ENCODE data around the gene MAP3K20.

MAP3K20 gene

DNA sequence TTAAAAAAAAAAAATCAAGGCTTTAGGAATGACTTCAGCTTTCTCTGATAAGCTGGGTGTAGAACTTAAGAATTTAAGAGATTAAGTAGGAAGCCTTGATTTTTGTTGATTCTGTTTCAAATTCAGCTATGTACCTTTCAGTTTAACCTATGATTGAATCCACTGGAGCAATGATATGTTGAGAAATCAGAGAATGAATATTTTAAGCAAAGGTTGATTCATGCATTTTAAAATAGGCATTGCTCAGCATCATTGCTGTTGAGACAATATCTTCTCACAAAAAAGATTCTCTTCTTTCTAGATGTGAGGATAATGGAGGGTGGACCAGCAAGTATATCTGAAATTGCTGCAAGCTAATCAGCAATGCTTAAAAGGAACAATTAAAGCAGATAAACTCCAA is 109.8 kb downstream of the MAP3K20 start:
- no peak overlapping the region for H3K4me3 ChIP-seq (ENCODE audit: low read length)
- no peak for DNase-seq (ENCODE audit: low read depth)
- TF ChIP-seq, protein P1, sequence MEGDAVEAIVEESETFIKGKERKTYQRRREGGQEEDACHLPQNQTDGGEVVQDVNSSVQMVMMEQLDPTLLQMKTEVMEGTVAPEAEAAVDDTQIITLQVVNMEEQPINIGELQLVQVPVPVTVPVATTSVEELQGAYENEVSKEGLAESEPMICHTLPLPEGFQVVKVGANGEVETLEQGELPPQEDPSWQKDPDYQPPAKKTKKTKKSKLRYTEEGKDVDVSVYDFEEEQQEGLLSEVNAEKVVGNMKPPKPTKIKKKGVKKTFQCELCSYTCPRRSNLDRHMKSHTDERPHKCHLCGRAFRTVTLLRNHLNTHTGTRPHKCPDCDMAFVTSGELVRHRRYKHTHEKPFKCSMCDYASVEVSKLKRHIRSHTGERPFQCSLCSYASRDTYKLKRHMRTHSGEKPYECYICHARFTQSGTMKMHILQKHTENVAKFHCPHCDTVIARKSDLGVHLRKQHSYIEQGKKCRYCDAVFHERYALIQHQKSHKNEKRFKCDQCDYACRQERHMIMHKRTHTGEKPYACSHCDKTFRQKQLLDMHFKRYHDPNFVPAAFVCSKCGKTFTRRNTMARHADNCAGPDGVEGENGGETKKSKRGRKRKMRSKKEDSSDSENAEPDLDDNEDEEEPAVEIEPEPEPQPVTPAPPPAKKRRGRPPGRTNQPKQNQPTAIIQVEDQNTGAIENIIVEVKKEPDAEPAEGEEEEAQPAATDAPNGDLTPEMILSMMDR (IDR thresholded peaks at IDR 0.05; ENCODE audit: insufficient read depth, low read depth, low read length, missing control alignments) = no peak

DNA sequence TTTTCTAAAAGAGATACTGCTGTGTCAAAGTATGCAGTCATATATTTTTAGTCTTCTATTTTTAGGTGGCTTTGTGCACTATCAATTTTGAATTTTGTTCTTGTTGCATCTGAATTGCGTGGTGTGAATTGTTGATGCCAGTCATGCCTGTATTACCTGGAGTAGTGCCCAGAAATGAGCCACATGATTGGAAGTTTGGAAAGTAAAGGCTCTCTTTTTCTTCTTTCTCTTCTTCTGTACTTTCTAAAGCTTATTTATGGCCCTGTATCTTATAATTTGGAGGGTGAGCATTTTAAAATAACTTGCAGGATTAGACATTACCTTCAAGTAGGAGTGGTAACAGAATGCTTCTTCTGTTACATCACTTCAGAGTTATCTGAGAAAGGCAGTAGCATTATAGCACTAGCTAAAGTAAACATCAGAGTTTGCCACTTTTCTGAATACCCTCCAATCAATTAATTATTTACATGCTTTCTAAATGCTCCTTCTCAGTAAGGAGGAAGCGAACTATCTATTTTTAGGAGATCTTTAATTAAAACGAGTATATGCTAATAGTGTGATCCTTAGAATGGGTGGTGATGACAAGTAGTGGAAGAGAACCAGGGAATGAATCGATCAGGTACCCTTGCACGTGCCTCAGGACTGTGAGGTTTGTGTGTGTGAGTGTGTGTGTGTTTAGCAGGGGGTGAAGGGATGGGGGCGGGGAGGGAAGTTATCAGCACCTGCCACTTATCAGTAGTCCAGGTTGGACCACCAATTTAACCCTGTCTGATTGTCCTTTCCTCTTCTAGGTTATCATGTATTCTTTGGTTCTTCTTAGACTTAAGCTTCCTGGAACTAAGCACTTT is 112.5 kb downstream of the MAP3K20 start:
- DNase-seq (ENCODE audit: low read depth) = peak; percentile 34
- H3K4me3 ChIP-seq (ENCODE audit: low read length) = no peak overlapping the region
- TF ChIP-seq, protein P1 (IDR thresholded peaks at IDR 0.05; ENCODE audit: insufficient read depth, low read depth, low read length, missing control alignments) = no peak

DNA sequence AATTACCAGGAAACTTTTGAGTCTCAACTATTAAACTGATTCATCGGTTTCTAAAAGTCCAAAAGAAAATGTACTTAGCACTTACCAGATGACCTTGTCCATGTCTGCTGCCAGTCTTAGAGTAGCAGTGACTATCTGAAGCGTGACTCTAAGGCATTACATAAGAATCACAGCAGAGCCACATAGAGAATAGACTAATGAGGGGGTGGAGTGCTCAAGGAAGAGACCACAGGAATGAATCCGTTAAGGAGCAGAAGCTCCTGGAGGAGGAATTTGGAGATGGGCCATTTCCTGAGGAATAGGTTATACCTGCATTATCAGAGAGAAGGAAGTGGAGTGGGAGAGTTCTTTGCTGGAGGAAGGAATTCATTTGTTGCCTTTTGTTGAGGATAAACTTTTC is 116.0 kb downstream of the MAP3K20 start:
- peak; percentile 64 for DNase-seq (ENCODE audit: low read depth)
- TF ChIP-seq, protein P1 (IDR thresholded peaks at IDR 0.05; ENCODE audit: insufficient read depth, low read depth, low read length, missing control alignments) = no peak
- H3K4me3 ChIP-seq (ENCODE audit: low read length) = no peak overlapping the region

DNA sequence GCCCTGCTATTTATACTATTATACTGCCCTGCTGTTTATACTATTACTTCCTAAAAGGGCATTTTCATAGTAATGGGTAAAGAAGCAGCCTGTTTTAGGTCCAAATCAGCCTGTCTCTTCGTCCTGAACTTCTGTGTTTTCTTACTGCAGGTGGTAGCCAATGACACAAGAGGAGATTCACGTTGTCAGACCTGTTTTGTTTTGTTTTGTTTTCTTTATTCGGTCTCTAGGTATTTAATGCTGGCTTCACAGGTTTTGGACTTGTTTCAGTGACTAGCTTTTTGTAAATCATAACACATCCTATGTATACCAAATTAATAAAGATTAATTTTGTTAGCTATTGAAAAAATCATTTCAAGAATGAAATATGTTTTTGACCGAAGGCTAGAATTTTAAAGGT is 116.4 kb downstream of the MAP3K20 start:
- TF ChIP-seq, protein P1 (IDR thresholded peaks at IDR 0.05; ENCODE audit: insufficient read depth, low read depth, low read length, missing control alignments) = no peak
- H3K4me3 ChIP-seq (ENCODE audit: low read length) = no peak overlapping the region
- peak; percentile 59 for DNase-seq (ENCODE audit: low read depth)

DNA sequence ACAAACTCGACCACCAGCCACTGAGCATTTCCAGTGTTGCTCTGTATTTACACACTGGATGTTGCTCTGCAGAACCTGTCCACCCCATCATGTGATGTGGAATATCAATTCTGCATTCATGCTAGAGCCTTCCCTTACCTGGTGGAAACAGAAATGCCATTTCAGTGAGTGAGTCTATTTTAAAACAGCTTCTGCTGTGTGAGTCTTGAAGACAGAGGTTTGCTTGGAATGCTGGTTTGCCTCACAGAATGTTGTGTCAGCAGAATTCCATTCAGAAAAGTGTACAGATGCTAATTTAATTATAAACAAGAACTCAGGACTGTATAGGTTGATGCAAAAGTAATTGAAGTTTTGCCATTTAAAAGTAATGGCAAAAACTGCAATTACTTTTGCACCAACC is 118.3 kb downstream of the MAP3K20 start:
- H3K4me3 ChIP-seq (ENCODE audit: low read length) = no peak overlapping the region
- TF ChIP-seq, protein P1 (IDR thresholded peaks at IDR 0.05; ENCODE audit: insufficient read depth, low read depth, low read length, missing control alignments) = no peak
- DNase-seq (ENCODE audit: low read depth) = peak; percentile 64

DNA sequence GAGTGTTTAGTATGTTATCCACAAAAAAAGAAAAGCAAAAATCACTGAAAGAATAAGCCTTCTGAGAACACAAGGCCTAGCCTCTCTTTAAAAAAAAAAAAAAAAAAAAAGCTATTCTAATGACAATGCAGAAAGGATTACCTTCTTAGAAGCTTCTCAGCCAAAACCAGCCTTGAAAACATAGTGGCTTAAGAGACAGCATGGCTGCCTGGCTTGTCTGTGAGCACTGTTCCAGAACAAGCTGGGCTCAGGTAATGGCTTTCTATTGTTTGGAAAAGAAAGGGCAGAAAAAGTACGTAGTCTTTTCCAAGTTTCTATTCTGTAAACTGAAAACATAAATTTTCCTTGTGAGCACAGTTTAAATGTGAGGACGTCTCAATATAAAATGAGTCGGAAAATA is 119.5 kb downstream of the MAP3K20 start:
- DNase-seq (ENCODE audit: low read depth) = no peak
- TF ChIP-seq, protein P1 (IDR thresholded peaks at IDR 0.05; ENCODE audit: insufficient read depth, low read depth, low read length, missing control alignments) = no peak
- H3K4me3 ChIP-seq (ENCODE audit: low read length) = no peak overlapping the region

DNA sequence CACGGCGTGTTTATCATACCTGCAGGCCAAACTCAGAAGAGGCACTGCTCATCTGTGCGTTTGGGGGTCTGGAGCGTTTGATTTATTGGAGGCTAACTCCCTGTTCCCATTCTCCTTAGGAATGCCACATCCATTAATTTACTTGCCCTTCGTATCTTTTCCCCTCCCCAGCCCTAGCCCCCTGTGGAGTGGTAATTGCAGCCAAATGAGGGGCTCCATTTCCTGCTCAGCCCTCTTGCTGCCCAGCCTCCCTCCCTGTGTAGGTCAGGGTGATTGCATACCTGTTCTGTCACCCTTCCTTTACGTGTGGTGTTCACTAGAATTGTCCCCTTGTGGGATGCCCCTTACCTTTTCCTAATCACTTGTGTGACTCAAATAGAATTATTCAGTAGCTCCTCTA is 120.4 kb downstream of the MAP3K20 start:
- H3K4me3 ChIP-seq (ENCODE audit: low read length) = no peak overlapping the region
- DNase-seq (ENCODE audit: low read depth) = no peak
- TF ChIP-seq, protein P1 (IDR thresholded peaks at IDR 0.05; ENCODE audit: insufficient read depth, low read depth, low read length, missing control alignments) = no peak

All from epithelial cell of esophagus (primary cell).